NCI-H524 treated with DMSO at 0.1 percent for 48 hours (cell line): ENCODE measurements around the gene BZW2.

Source experiments
- DNase-seq: peaks from one replicate; lab custom pipeline; 2025; lab: John Stamatoyannopoulos, UW

Gene BZW2

GRCh38 chr7:16645593-16646471 lies at the start of gene BZW2, which contains the start of gene ANKMY2:
Gene BZW2, plus strand, starts transcription at chr7:16646181. Its CDS starts 19,263 bp downstream, at chr7:16665444.
Gene ANKMY2, minus strand, starts transcription at chr7:16645754. Its CDS starts 181 bp downstream, at chr7:16645573.
- DNase-seq, result peak; percentile 64

GRCh38 chr7:16598015-16598414 lies 48.0 kb upstream of the BZW2 start:
- DNase-seq, result no peak

- DNase-seq, result no peak
Measured at GRCh38 chr7:16599860-16600259, 46.1 kb upstream of the BZW2 start.

GRCh38 chr7:16603633-16604032 lies 42.3 kb upstream of the BZW2 start:
- no peak for DNase-seq

- no peak for DNase-seq
Measured at GRCh38 chr7:16604054-16604453, 41.9 kb upstream of the BZW2 start.

GRCh38 chr7:16606704-16607103 lies 39.3 kb upstream of the BZW2 start:
- no peak for DNase-seq

- no peak for DNase-seq
Measured at GRCh38 chr7:16609842-16610450, 36.0 kb upstream of the BZW2 start.

GRCh38 chr7:16611711-16612110 lies 34.3 kb upstream of the BZW2 start:
- DNase-seq, result no peak

- no peak for DNase-seq
Measured at GRCh38 chr7:16615228-16615627, 30.8 kb upstream of the BZW2 start.

GRCh38 chr7:16616122-16616521 lies 29.9 kb upstream of the BZW2 start:
- DNase-seq, result no peak

GRCh38 chr7:16616542-16616941 lies 29.4 kb upstream of the BZW2 start:
- DNase-seq, result no peak

GRCh38 chr7:16619979-16620408 lies 26.0 kb upstream of the BZW2 start:
- no peak for DNase-seq

- DNase-seq, result no peak
Measured at GRCh38 chr7:16626388-16626787, 19.6 kb upstream of the BZW2 start.

- DNase-seq, result no peak
Measured at GRCh38 chr7:16627236-16627635, 18.7 kb upstream of the BZW2 start.

GRCh38 chr7:16630654-16631053 lies 15.3 kb upstream of the BZW2 start:
- DNase-seq, result no peak

GRCh38 chr7:16634271-16634738 lies 11.7 kb upstream of the BZW2 start:
- no peak for DNase-seq

- DNase-seq, result no peak
Measured at GRCh38 chr7:16636555-16637101, 9.4 kb upstream of the BZW2 start.

GRCh38 chr7:16637379-16637778 lies 8.6 kb upstream of the BZW2 start:
- DNase-seq, result no peak

GRCh38 chr7:16638282-16639280 lies 7.4 kb upstream of the BZW2 start:
- DNase-seq, result no peak

- DNase-seq, result no peak
Measured at GRCh38 chr7:16644157-16644556, 1.8 kb upstream of the BZW2 start.
